Measurements from ENCODE around the gene INO80.

DNA sequence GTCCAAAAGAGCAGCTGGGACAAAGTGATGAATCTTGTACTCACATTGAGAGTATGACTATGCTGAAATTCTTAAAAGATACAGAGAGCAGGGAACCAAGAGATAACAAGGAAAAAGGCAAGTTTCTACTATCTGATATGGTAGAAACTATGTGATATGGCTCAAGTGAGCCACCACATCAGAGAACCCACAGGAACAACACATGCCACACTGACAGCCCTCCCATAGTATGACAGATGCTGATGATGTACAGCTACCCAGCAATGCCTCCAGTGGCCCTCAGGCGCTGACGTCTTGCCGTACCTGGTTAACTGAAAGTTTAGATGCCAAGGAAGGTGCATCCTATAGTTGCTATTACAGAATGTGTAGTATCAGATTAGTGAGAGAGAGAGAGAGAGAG lies 120.4 kb downstream of the INO80 start:
- TF ChIP-seq, protein P1, sequence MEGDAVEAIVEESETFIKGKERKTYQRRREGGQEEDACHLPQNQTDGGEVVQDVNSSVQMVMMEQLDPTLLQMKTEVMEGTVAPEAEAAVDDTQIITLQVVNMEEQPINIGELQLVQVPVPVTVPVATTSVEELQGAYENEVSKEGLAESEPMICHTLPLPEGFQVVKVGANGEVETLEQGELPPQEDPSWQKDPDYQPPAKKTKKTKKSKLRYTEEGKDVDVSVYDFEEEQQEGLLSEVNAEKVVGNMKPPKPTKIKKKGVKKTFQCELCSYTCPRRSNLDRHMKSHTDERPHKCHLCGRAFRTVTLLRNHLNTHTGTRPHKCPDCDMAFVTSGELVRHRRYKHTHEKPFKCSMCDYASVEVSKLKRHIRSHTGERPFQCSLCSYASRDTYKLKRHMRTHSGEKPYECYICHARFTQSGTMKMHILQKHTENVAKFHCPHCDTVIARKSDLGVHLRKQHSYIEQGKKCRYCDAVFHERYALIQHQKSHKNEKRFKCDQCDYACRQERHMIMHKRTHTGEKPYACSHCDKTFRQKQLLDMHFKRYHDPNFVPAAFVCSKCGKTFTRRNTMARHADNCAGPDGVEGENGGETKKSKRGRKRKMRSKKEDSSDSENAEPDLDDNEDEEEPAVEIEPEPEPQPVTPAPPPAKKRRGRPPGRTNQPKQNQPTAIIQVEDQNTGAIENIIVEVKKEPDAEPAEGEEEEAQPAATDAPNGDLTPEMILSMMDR (conservative IDR thresholded peaks at IDR 0.05; ENCODE audit: low read length): no peak
- TF ChIP-seq EZH2phosphoT487 (IDR thresholded peaks at IDR 0.05; ENCODE audit: borderline replicate concordance, low read depth, low read length): no peak

All from OCI-LY7 (cell line).